GM12878 (cell line): ENCODE results near the gene USP47. TPM values are rescaled to one million over a fixed set of nuclear protein-coding genes. Genes with fewer than 3 reads are reported as not detected.

ENCODE experiments used
- ATAC-seq: fragments of 200-7000 bp; cut with Tn5 transposase; 3 replicates; pipeline ENCODE4 v1.9.1; 2020; ENCODE audit warnings: mild to moderate bottlenecking, moderate library complexity
- BruUV-seq: library from RNA; stranded (reverse); fragments of 400-500 nt; replicated peaks from 2 replicates; lab custom pipeline; 2021; lab: Mats Ljungman, UMichigan
- CTCF ChIA-PET: fragments of 300-600 bp; sonication (Branson Sonifier 250); formaldehyde crosslinking; extraction: SDS; loops from one replicate; lab custom pipeline; 2021; ENCODE audit warnings: inconsistent platforms; lab: Yijun Ruan, JAX
- POLR2A ChIA-PET: fragments of 350-600 bp; formaldehyde crosslinking; extraction: SDS; loops from one replicate; lab custom pipeline; 2021; ENCODE audit warnings: inconsistent platforms; lab: Charles Lee
- RAD21 ChIA-PET: fragments of 300-600 bp; sonication (Branson Sonifier 250); formaldehyde crosslinking; loops from one replicate; lab custom pipeline; 2023; ENCODE audit warnings: antibody characterized with exemption; ENCODE audit not compliant: unreplicated experiment; lab: Charles Lee
- SMC1A ChIA-PET: fragments of 300-600 bp; sonication (Branson Sonifier 250); formaldehyde crosslinking; loops from one replicate; lab custom pipeline; 2023; ENCODE audit not compliant: unreplicated experiment, uncharacterized antibody; lab: Charles Lee
- DNase-seq: peaks from one replicate; pipeline ENCODE4 v3.0.0-alpha.2; 2011; ENCODE audit warnings: low read depth, low spot score
- FAIRE-seq: peaks from 3 replicates; lab custom pipeline; 2011; peaks lifted over from hg19 to GRCh38; lab: Jason Lieb, UNC
- H2AFZ ChIP-seq: 2 replicates; pipeline ENCODE4 v1.6.0; 2011; ENCODE audit warnings: low read depth, low read length, control low read depth; ENCODE audit not compliant: control insufficient read depth
- H3K27ac ChIP-seq: 2 replicates; pipeline ENCODE4 v1.5.1; 2011; ENCODE audit warnings: control low read depth; ENCODE audit not compliant: control insufficient read depth, insufficient read depth
- H3K27me3 ChIP-seq, 2 experiments: replicated peaks in 1 of 2; 2 replicates each; pipeline versions ENCODE4 v1.6.0 to v1.6.1; 2011; ENCODE audit warnings: low read length in 1 of 2; ENCODE audit not compliant: control insufficient read depth in 2 of 2, insufficient read depth in 2 of 2
- H3K36me3 ChIP-seq, 2 experiments: 2 replicates each; pipeline ENCODE4 v1.5.1; 2011; ENCODE audit warnings: low read length in 1 of 2; ENCODE audit not compliant: control insufficient read depth in 2 of 2, insufficient read depth in 2 of 2
- H3K4me1 ChIP-seq: 2 replicates; pipeline ENCODE4 v1.6.1; 2011; ENCODE audit warnings: mild to moderate bottlenecking, low read length, moderate library complexity, mixed read lengths; ENCODE audit not compliant: control insufficient read depth, insufficient read depth
- H3K4me2 ChIP-seq: 2 replicates; pipeline ENCODE4 v1.6.0; 2011; ENCODE audit warnings: control low read depth; ENCODE audit not compliant: control insufficient read depth, insufficient read depth
- H3K4me3 ChIP-seq: fragments of 200-600 bp; sonication (generic); 2 replicates; pipeline ENCODE4 v1.5.1; 2016
- H3K79me2 ChIP-seq: 2 replicates; pipeline ENCODE4 v1.6.0; 2011; ENCODE audit warnings: low read length; ENCODE audit not compliant: control insufficient read depth, insufficient read depth
- H3K9ac ChIP-seq: 2 replicates; pipeline ENCODE4 v1.8.0; 2011; ENCODE audit warnings: low read length, control low read depth, mixed read lengths; ENCODE audit not compliant: control insufficient read depth, insufficient read depth
- H3K9me3 ChIP-seq: replicated peaks from 3 replicates; pipeline ENCODE4 v1.5.1; 2011; ENCODE audit warnings: mild to moderate bottlenecking, low read length; ENCODE audit not compliant: control insufficient read depth, insufficient read depth
- H4K20me1 ChIP-seq: 2 replicates; pipeline ENCODE4 v1.6.0; 2011; ENCODE audit not compliant: control insufficient read depth, insufficient read depth
- CREB1 ChIP-seq: IDR thresholded peaks from 2 replicates; pipeline ENCODE4 v1.6.1; 2012; ENCODE audit warnings: low read depth, mild to moderate bottlenecking, inconsistent platforms
- GATAD2B ChIP-seq: fragments of 450-650 bp; conservative IDR thresholded peaks from 2 replicates; pipeline ENCODE4 v1.6.1; 2017; ENCODE audit warnings: low read depth, mild to moderate bottlenecking, moderate library complexity
- HDGF ChIP-seq: fragments of 450-650 bp; IDR thresholded peaks from 2 replicates; pipeline ENCODE4 v1.6.1; 2016; ENCODE audit warnings: antibody characterized with exemption
- IRF3 ChIP-seq: fragments of 450-650 bp; IDR thresholded peaks from 2 replicates; pipeline ENCODE4 v1.6.1; 2014; ENCODE audit warnings: mild to moderate bottlenecking
- IRF4 ChIP-seq: IDR thresholded peaks from 2 replicates; pipeline ENCODE4 v1.6.1; 2011; ENCODE audit warnings: low read depth, low read length
- NFYB ChIP-seq: IDR thresholded peaks from 2 replicates; pipeline ENCODE4 v1.6.1; 2011; ENCODE audit warnings: low read depth, mild to moderate bottlenecking, low read length, improper control_type of control experiment, moderate library complexity; ENCODE audit not compliant: insufficient read depth
- POU2F2 ChIP-seq: IDR thresholded peaks from 3 replicates; pipeline ENCODE4 v1.6.1; 2011; ENCODE audit warnings: low read depth, mild to moderate bottlenecking, low read length, borderline replicate concordance
- REST ChIP-seq: IDR thresholded peaks from 2 replicates; pipeline ENCODE4 v1.6.1; 2012; ENCODE audit warnings: mild to moderate bottlenecking, low read depth, low read length
- RUNX3 ChIP-seq: IDR thresholded peaks from 2 replicates; pipeline ENCODE4 v1.6.1; 2012; ENCODE audit warnings: low read length, inconsistent platforms
- TCF7 ChIP-seq: IDR thresholded peaks from 2 replicates; pipeline ENCODE4 v1.6.1; 2014; ENCODE audit warnings: antibody characterized with exemption, borderline replicate concordance
- YY1 ChIP-seq: IDR thresholded peaks from 2 replicates; pipeline ENCODE4 v1.6.1; 2011; ENCODE audit warnings: low read depth, mild to moderate bottlenecking, low read length
- ZBED1 ChIP-seq: IDR thresholded peaks from 2 replicates; pipeline ENCODE4 v1.6.1; 2016; ENCODE audit warnings: borderline replicate concordance
- ZBTB33 ChIP-seq: fragments of 450-650 bp; IDR thresholded peaks from 2 replicates; pipeline ENCODE4 v1.6.1; 2017; ENCODE audit warnings: mild to moderate bottlenecking
- ZNF207 ChIP-seq: fragments of 450-650 bp; IDR thresholded peaks from 2 replicates; pipeline ENCODE4 v1.6.1; 2014; ENCODE audit warnings: antibody characterized with exemption, mild to moderate bottlenecking, borderline replicate concordance
- WGBS: methylation state at CpG from one replicate; pipeline ENCODE4 v1.1.6; 2016; ENCODE audit warnings: low lambda C conversion rate; ENCODE audit not compliant: insufficient replicate concordance, insufficient coverage; ENCODE audit errors: missing lambda C conversion rate; 5-methylcytosine and 5-hydroxymethylcytosine counted together
- in situ Hi-C: fragments of 300-500 bp; cut with MboI; formaldehyde crosslinking; loops from 9 replicates; pipeline ENCODE4 v1.14.3; 2018; ENCODE audit warnings: mixed read lengths
- intact Hi-C: fragments of 100-400 bp; cut with micrococcal nuclease; formaldehyde crosslinking; loops from one replicate; pipeline ENCODE4 v1.14.2; 2022; ENCODE audit not compliant: unreplicated experiment
- polyA plus RNA-seq, 11 experiments: library from polyadenylated mRNA; depleted of rRNA in 4 of 11; unstranded in 6 of 11; stranded (reverse) in 5 of 11; fragments of >200 nt; fragmentation: Nextera tagmentation in 4 of 11; fragmentation: Illumina TruSeq in 1 of 11; extraction: Ambion mirVana in 4 of 11; extraction: Trizol in 1 of 11; gene quantifications; 1 replicate in 1 of 11; 2 replicates in 10 of 11; pipeline versions ENCODE4 v1.2.1 to v1.2.3, GENCODE V29; 2011 to 2016; ENCODE audit warnings: inconsistent platforms in 2 of 11, missing spikeins in 2 of 11, low read depth in 1 of 11
- total RNA-seq, 4 experiments: library from RNA; depleted of rRNA in 3 of 4; stranded (reverse); fragments of >200 nt in 3 of 4; fragmentation: Illumina TruSeq in 1 of 4; extraction: Trizol in 1 of 4; gene quantifications; 2 replicates each; pipeline versions ENCODE4 v1.2.1 to v1.2.3, GENCODE V29; 2013 to 2021

Gene USP47
- total and polyA plus RNA-seq, 10 of the 15 experiments (the other 5 are each of a cell fraction or from before 2014, with no cell fraction given), result 13.9 to 54.0 (median 31.6) TPM

- CTCF ChIA-PET, result interaction anchor here (1.4 to 15.4 kb wide), 3 partner anchors 9 to 19 kb away, joined by 3 to 211 read pairs (median 7); partner anchors contain the start of gene USP47
- no peak for FAIRE-seq
- ATAC-seq, result no peak
These were observed 16.0 kb downstream of the USP47 start for GRCh38 chr11:11857769-11858168.

More at GRCh38 chr11:11857769-11858168, 16.0 kb downstream of the USP47 start:
- BruUV-seq, result no TSS peak
- Histone ChIP-seq H3K27me3 (no peaks in the 10 kb centered on the region), H3K36me3 (no peaks in the 10 kb centered on the region), H3K9me3 (peaks cover 3% of the 10 kb centered on the region; the same call in 2 of the 3 replicates), H4K20me1 (no peaks in the 10 kb centered on the region), H3K4me2 (no peak overlapping the region), H3K79me2 (peaks cover 74% of the 10 kb centered on the region), H2AFZ (no peak overlapping the region), H3K9ac (no peak overlapping the region), H3K4me1 (peaks cover 7% of the 10 kb centered on the region; the same call in 1 of the 2 replicates), H3K27ac (no peak overlapping the region), H3K4me3 (no peak overlapping the region)
- RAD21 ChIA-PET, result interaction anchor here (1.5 to 1.7 kb wide), 2 partner anchors 12 to 15 kb away, joined by 8 to 18 read pairs; partner anchors contain the start of gene USP47
- DNase-seq, result no peak
- TF ChIP-seq HDGF, result no peak
- no peak for TF ChIP-seq CREB1
- no peak for TF ChIP-seq RUNX3
- TF ChIP-seq GATAD2B, result no peak
- 0 out of 2 replicates have a peak, but pooled peaks have one; percentile 54 for TF ChIP-seq ZBTB33
- TF ChIP-seq POU2F2, result no peak
- TF ChIP-seq IRF4, result no peak
- no peak for TF ChIP-seq ZBED1
- TF ChIP-seq NFYB, result 0 out of 2 replicates have a peak, but pooled peaks have one; percentile 35
- no peak for TF ChIP-seq IRF3
- TF ChIP-seq REST, result no peak
- no peak for TF ChIP-seq YY1
- TF ChIP-seq ZNF207, result no peak
- TF ChIP-seq TCF7, result no peak
- 99% methylated on average over 5 of the region's 5 CpGs for WGBS
- POLR2A ChIA-PET, result interaction anchor here (0.9 kb wide), 1 partner anchor 10 kb away, joined by 3 read pairs; no protein-coding TSS in a partner anchor
- SMC1A ChIA-PET, result interaction anchor here (1.4 to 4.4 kb wide), 3 partner anchors 8 to 25 kb away, joined by 4 to 29 read pairs (median 6); no protein-coding TSS in a partner anchor
- in situ Hi-C loops (no loop called here), intact Hi-C loops (no loop called here)
